Stromal cell of bone marrow (primary cell): ENCODE results near the gene EPC1.

Source experiments
- DNase-seq: peaks from one replicate; pipeline ENCODE4 v3.0.0-alpha.2; 2012; ENCODE audit warnings: low read depth

EPC1 gene

GRCh38 chr10:32332299-32332750 lies 14.6 kb downstream of the EPC1 start:
- no peak for DNase-seq

GRCh38 chr10:32331606-32332005 lies 15.4 kb downstream of the EPC1 start:
- DNase-seq = no peak

GRCh38 chr10:32330214-32330613 lies 16.7 kb downstream of the EPC1 start:
- DNase-seq = no peak

GRCh38 chr10:32329061-32329460 lies 17.9 kb downstream of the EPC1 start:
- no peak for DNase-seq

GRCh38 chr10:32328499-32328898 lies 18.5 kb downstream of the EPC1 start:
- no peak for DNase-seq

- no peak for DNase-seq
Observed at GRCh38 chr10:32327364-32327691, 19.6 kb downstream of the EPC1 start.

GRCh38 chr10:32326680-32327363 lies 20.1 kb downstream of the EPC1 start:
- DNase-seq = no peak

- DNase-seq = no peak
Observed at GRCh38 chr10:32326119-32326518, 20.8 kb downstream of the EPC1 start.

- DNase-seq = no peak
Observed at GRCh38 chr10:32323051-32323450, 23.9 kb downstream of the EPC1 start.

GRCh38 chr10:32321016-32321631 lies 25.8 kb downstream of the EPC1 start:
- no peak for DNase-seq

- DNase-seq = peak; percentile 56
Observed at GRCh38 chr10:32318476-32318896, 28.5 kb downstream of the EPC1 start.

- no peak for DNase-seq
Observed at GRCh38 chr10:32317795-32318357, 29.1 kb downstream of the EPC1 start.

- DNase-seq = no peak
Observed at GRCh38 chr10:32315424-32315823, 31.5 kb downstream of the EPC1 start.

- no peak for DNase-seq
Observed at GRCh38 chr10:32314588-32314987, 32.4 kb downstream of the EPC1 start.

- DNase-seq = no peak
Observed at GRCh38 chr10:32308027-32308603, 38.8 kb downstream of the EPC1 start.

GRCh38 chr10:32307609-32308008 lies 39.3 kb downstream of the EPC1 start:
- DNase-seq = no peak

GRCh38 chr10:32299354-32299980 lies 47.5 kb downstream of the EPC1 start:
- no peak for DNase-seq

GRCh38 chr10:32298075-32298812 lies 48.7 kb downstream of the EPC1 start:
- DNase-seq = peak; percentile 17

GRCh38 chr10:32295027-32295426 lies 51.9 kb downstream of the EPC1 start:
- no peak for DNase-seq

GRCh38 chr10:32293581-32293980 lies 53.4 kb downstream of the EPC1 start:
- DNase-seq = no peak

- no peak for DNase-seq
Observed at GRCh38 chr10:32279795-32280194, 67.2 kb downstream of the EPC1 start.

GRCh38 chr10:32273336-32273735 lies 73.6 kb downstream of the EPC1 start:
- DNase-seq = no peak
